Testis (tissue), 3 donors: ENCODE data around the gene DHX30. TPM values are rescaled to one million over a fixed set of nuclear protein-coding genes. Genes with fewer than 3 reads are reported as not detected.
"Not testable (repeated sequence)": the region's sequence is repeated elsewhere in the genome, so short reads cannot be mapped to it uniquely, and the experiment has no call there.

Experiments used
- DNase-seq: peaks from one replicate; pipeline ENCODE4 v3.0.0-alpha.2; 2019
- H3K27ac ChIP-seq, 2 donors: fragments of 200-600 bp; sonication (generic); one replicate each; pipeline ENCODE4 v1.5.1; 2019
- H3K27me3 ChIP-seq: fragments of 200-600 bp; sonication (generic); one replicate; pipeline ENCODE4 v1.5.1; 2019
- H3K36me3 ChIP-seq: fragments of 200-600 bp; sonication (generic); one replicate; pipeline ENCODE4 v1.5.1; 2017; ENCODE audit warnings: low read depth; ENCODE audit errors: missing control alignments
- H3K4me1 ChIP-seq: fragments of 200-600 bp; sonication (generic); one replicate; pipeline ENCODE4 v1.5.1; 2019
- H3K4me3 ChIP-seq, 2 donors: fragments of 200-600 bp; sonication (generic); one replicate each; pipeline ENCODE4 v1.5.1; 2017 to 2019
- H3K9me3 ChIP-seq: fragments of 200-600 bp; sonication (generic); one replicate; pipeline ENCODE4 v1.5.1; 2017
- CTCF ChIP-seq, 3 experiments: fragments of 450-650 bp in 2 of 3; fragments of 200-600 bp in 1 of 3; sonication (generic) in 1 of 3; IDR thresholded peaks; one replicate each; pipeline ENCODE4 v1.5.1; 2016 to 2019; ENCODE audit warnings: antibody characterized with exemption in 3 of 3, mild to moderate bottlenecking in 2 of 3, moderate library complexity in 1 of 3
- POLR2A ChIP-seq: fragments of 450-650 bp; IDR thresholded peaks from one replicate; pipeline ENCODE4 v1.6.1; 2017; ENCODE audit warnings: antibody characterized with exemption, mild to moderate bottlenecking, moderate library complexity
- WGBS, 2 donors: methylation state at CpG; one replicate each; pipeline ENCODE4 v1.1.5; 2018; 5-methylcytosine and 5-hydroxymethylcytosine counted together
- intact Hi-C: fragments of 100-400 bp; cut with DNase I; formaldehyde crosslinking; loops from one replicate; pipeline ENCODE4 v1.15.1; 2023; ENCODE audit warnings: low total_unique reads
- polyA plus RNA-seq: library from polyadenylated mRNA; stranded (reverse); fragments of 350-450 nt; fragmentation: Illumina TruSeq; extraction: RNeasy Lipid Tissue Mini Kit (QIAGEN cat#74804); gene quantifications from one replicate; pipeline ENCODE4 v1.2.3, GENCODE V29; 2014; ENCODE audit warnings: low read depth, low replicate concordance; ENCODE audit not compliant: insufficient read depth
- total RNA-seq, 2 donors: library from RNA; depleted of rRNA; stranded (reverse); fragments of >200 nt; gene quantifications; one replicate each; pipeline ENCODE4 v1.2.3, GENCODE V29; 2016

DHX30 gene
- total and polyA plus RNA-seq, 3 donors from 2014 or later, result 178 to 216 (median 187) TPM

GRCh38 chr3:47885168-47885567 lies 82.2 kb downstream of the DHX30 start:
- H3K27ac ChIP-seq, result no peak overlapping the region
- H3K4me1 ChIP-seq, result peaks cover 4% of the 10 kb centered on the region
- no peaks in the 10 kb centered on the region for H3K27me3 ChIP-seq
- no peak for DNase-seq
- no peak overlapping the region for H3K4me3 ChIP-seq
- WGBS, 2 donors, result 92 to 100% methylated on average over 1 of the region's 1 CpG
- intact Hi-C loops, result no loop called here
- no peak for TF ChIP-seq POLR2A
- TF ChIP-seq CTCF (IDR thresholded peaks at IDR 0.05), result no peak
- no peaks in the 10 kb centered on the region for H3K9me3 ChIP-seq
- H3K36me3 ChIP-seq, result no peaks in the 10 kb centered on the region

DNA sequence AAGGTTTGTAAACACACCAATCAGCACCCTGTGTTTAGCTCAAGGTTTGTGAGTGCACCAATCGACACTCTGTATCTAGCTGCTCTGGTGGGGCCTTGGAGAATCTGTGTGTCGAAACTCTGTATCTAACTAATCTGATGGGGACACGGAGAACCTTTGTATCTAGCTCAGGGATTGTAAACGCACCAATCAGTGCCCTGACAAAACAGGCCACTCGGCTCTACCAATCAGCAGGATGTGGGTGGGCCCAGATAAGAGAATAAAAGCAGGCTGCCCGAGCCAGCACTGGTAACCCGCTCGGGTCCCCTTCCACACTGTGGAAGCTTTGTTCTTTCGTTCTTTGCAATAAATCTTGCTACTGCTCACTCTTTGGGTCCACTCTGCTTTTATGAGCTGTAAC lies 85.1 kb downstream of the DHX30 start:
- Histone ChIP-seq H3K4me1 (peaks cover 16% of the 10 kb centered on the region), H3K27ac (peak overlapping the region in 1 of 2 donors; percentile 61)
- H3K27me3 ChIP-seq, intact Hi-C loops, H3K9me3 ChIP-seq, H3K36me3 ChIP-seq, H3K4me3 ChIP-seq: not testable (repeated sequence)
- WGBS, 2 donors, result 55 to 81% methylated on average over 7 to 9 of the region's 9 CpGs
- DNase-seq, result peak; percentile 52

DNA sequence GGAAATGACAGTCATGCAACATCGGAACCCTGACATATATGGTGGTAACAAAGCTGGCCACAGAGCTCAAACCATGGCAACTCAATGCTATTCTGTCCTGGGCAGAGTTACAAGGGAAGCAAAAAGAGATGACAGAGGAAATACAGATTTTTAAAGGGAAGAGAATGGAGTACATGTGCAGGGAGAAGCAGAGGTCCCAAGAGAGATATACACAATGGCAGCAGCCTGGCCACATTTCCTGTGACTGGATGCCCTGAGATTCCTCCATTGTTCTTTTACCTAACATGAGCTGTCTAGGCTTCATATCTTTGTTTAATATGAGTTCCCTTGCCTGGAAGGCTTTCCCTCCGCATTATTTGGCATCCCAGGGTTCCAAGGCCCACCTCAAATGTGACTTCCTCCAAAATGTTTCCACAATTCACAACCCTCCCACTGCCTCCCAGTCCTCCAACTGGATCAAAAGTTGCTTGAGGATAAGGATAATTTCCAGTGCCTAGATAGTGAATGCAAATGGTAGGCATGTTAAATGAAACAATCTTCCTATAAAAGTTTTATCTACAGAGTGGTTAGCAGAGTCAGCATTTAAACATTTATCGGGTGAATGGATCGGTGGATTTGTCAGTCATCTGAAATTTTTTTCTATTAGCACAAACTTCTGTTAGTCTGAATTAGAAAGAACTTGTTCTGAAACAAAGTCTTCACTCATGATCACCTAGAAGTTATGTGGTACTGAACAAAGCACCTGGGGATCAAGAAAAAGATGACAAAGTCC lies 86.2 kb downstream of the DHX30 start:
- WGBS, 2 donors, result 92 to 97% methylated on average over 4 of the region's 4 CpGs
- Histone ChIP-seq H3K4me1 (peaks cover 16% of the 10 kb centered on the region), H3K9me3 (no peaks in the 10 kb centered on the region), H3K36me3 (no peaks in the 10 kb centered on the region), H3K27me3 (no peaks in the 10 kb centered on the region), H3K4me3 (no peak overlapping the region), H3K27ac (peak overlapping the region; percentile 45 to 61)
- intact Hi-C loops, result no loop called here
- DNase-seq, result no peak
- TF ChIP-seq CTCF (IDR thresholded peaks at IDR 0.05) (no peak), POLR2A (no peak)

DNA sequence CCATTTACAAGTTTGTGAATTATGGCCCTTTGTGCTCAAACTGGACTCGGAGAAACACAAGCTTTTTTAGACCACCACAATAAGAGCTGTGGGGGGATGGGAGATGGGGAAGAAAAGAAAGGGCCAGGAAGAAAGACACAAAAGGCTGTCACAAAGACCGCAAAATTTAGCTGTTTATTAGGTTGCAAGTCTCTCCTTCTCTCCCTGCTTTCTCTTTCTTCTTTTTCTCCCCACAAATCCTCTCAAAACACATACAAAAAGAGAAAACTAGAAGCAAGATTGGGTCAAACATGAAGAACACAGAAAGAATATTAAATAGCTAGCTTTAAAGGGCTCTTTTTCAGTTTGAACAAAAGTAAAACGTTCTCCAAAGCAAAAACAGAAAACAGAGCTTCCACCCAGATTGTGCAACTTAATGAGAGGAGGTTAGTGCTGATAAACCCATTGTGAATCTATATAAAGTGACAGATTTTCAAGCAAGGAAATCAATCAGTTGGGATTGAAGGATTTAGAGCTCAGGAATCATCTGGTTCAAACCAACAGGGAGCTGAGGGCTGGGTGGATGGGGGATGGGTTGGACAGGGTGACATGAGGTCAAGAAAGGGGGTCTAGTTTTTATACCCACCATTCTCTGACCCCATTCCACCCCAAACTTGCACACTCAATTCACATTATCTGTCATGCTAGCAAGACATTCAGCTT lies 87.3 kb downstream of the DHX30 start:
- H3K4me3 ChIP-seq, result no peak overlapping the region
- H3K27ac ChIP-seq, result peak overlapping the region; percentile 24 to 53
- intact Hi-C loops, result no loop called here
- WGBS, 2 donors, result 60 to 63% methylated on average over 3 of the region's 3 CpGs
- no peaks in the 10 kb centered on the region for H3K36me3 ChIP-seq
- TF ChIP-seq CTCF (IDR thresholded peaks at IDR 0.05) (no peak), POLR2A (no peak)
- no peaks in the 10 kb centered on the region for H3K9me3 ChIP-seq
- peaks cover 16% of the 10 kb centered on the region for H3K4me1 ChIP-seq
- DNase-seq, result no peak
- no peaks in the 10 kb centered on the region for H3K27me3 ChIP-seq

DNA sequence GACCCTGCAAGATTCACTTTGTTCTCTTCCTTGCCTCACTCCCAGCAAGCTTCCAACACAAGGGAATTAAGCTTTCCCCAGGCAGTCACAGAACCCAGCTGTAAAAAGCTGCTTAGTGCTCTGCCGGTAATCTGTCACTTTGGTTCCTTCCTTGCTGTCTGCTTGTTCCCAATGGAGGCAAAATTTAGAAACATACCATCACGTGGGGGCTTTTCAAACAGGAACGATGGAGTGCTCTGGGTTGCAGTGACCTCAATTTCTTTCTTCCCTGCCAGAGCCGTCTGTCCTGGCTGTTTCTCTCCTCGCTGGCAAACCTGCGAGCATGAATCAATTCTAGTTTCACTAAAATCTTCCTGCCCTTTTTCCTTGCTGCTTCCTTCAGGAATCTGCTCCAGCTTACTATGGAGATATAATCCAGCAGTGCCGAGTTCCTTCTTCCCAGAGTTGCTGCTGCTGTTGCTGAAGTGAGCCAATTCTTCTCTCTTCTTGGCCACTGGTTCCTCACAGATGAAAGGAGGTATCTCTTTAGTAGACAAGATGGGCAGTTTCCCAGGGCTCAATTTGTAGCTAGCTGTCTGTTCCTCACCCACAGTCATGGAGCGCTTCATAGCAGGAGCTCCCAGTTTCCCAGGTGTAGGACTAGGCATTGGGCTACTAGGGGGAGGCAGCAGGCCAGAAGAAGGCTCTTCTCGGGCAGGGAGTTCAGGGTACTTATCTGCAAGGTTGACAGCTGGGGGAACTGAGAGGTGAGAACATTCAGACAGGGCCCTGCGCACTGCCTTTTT lies 88.1 kb downstream of the DHX30 start:
- WGBS, 2 donors, result 45 to 63% methylated on average over 9 to 10 of the region's 10 CpGs
- TF ChIP-seq CTCF (IDR thresholded peaks at IDR 0.05) (no peak), POLR2A (no peak)
- Histone ChIP-seq H3K27me3 (no peaks in the 10 kb centered on the region), H3K4me3 (no peak overlapping the region), H3K27ac (peak overlapping the region; percentile 24 to 53), H3K9me3 (no peaks in the 10 kb centered on the region), H3K4me1 (peaks cover 16% of the 10 kb centered on the region), H3K36me3 (no peaks in the 10 kb centered on the region)
- intact Hi-C loops, result no loop called here
- DNase-seq, result peak; percentile 54
